CD1c-positive myeloid dendritic cell (primary cell): ENCODE data around the gene ARIH2.

Experiments used
- DNase-seq: peaks from one replicate; pipeline ENCODE4 v3.0.0-alpha.2; 2016; ENCODE audit errors: extremely low spot score

Gene ARIH2

DNA sequence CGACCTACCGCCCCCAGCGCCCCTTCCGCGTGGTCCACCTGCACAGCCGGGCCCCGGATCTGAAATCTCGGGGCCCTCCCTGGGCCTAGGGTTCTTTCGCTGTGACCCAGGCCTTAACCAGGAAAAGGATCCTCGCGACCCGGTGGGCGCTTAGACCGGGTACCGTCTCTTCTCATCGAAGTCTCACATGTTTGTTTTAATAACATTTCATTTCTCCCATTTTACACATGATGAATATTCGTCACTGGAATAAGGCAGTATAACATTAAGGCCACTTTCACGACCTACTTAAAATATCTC is 100.0 kb downstream of the ARIH2 start:
- DNase-seq = no peak

GRCh38 chr3:49019941-49020329 is 101.3 kb downstream of the ARIH2 start:
- peak; percentile 49 for DNase-seq

DNA sequence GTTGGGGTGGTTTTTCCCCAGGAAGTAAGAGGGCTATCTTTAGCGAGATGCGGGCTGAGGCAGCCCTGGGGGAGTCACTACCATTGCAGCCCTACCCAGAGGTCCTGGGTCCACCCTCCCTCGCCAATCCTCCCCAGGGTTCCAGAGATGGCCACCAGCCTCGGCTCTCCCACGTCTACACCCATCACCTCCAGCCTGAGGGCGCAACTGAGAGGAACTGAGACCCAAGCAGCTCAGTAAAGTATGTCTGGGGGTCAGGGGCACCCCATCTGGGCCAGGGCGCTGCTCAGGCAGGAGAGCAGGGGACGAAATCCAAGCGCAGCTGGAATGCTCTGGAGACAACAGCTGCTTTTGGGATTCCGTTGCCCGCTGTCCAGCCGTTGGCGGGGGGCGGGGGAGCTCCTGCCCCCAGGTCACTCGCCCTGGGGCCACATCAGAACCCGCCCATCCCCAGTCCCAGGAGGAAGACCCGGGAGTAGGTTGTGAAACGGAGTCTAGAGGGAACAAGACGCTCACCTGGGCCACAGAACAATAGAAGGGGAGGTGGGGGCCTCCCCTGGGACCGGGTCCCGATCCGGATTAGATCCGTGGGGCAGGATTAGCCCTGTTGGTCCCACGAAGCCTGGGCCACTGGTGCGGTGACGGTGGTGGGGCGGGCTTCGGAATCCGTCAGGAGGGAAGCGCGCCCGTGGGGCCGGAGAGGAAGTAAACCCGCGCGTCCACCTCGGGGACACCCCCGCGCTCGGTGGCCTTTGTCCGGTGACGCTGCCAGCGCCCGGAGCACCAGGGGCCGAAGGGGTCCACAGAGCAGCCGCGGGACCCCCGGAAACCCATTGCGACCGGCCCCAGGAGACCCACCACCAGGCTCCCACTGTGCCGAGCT is 101.9 kb downstream of the ARIH2 start:
- DNase-seq = peak; percentile 89

DNA sequence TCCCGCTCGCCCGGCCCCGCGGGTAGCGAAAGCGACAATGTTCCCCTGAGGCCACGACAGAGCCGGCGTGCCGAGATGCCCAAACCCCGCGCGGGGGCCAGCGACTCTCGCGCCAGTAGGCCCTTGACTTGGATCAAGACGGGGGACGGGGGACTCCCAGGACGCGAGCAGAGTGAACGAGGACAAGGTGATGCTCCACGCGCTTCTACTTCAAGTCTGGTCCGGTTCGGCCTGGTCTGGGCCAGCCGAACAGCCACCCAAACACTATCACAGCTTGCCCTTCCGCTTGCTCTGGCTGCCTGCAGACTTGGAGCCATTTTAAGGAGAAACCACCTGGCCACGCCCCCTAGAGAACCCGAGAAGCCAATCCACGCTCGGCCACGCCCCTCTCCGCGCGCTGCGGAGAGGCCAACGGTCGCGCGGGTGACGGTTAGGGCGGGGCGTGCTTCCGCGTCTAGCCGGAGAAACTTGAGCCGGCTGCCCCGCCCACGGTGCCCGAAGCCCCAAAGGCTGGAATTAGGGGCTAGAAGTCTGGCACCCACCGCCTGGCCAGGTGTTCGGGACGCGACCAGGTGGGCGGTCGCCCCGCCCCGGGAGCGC is 102.7 kb downstream of the ARIH2 start:
- peak; percentile 100 for DNase-seq

DNA sequence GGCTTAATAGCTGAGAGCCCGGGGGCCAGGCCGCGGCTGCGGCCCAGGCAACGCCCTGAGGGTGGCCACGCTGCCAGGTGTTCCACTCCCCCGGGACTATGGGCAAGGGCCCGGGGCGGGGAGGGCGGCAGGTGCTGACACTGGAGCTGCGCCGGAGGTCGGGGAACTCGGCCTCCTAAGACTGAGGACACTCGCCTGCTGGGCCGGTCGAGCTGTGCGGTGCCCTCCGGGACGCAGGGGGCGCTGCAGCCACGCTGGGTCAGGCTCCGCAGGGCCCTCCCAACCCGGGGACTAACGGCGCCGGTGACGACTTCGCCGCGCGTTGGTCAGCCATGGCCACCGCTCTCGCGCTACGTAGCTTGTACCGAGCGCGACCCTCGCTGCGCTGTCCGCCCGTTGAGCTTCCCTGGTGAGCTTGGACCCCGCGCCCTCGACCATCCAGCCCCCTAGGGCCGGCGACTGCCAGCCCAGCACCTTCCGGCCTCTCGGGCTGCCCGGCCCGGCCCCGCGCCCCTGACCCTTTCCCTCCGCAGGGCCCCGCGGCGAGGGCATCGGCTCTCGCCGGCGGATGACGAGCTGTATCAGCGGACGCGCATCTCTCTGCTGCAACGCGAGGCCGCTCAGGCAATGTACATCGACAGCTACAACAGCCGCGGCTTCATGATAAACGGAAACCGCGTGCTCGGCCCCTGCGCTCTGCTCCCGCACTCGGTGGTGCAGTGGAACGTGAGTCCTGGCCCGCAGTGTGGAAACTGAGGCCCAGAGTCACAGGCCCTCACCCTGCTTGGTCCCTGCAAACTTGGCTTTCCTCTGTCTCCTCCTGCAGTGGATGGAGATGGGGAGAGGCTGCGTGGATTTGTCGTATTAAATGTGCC is 103.4 kb downstream of the ARIH2 start, which contains the start of gene NDUFAF3:
Gene NDUFAF3 (plus strand): TSS at position 309 of the 875 bp plus-strand sequence. CDS start 24 bp downstream, at position 333.
- DNase-seq = peak; percentile 96

DNA sequence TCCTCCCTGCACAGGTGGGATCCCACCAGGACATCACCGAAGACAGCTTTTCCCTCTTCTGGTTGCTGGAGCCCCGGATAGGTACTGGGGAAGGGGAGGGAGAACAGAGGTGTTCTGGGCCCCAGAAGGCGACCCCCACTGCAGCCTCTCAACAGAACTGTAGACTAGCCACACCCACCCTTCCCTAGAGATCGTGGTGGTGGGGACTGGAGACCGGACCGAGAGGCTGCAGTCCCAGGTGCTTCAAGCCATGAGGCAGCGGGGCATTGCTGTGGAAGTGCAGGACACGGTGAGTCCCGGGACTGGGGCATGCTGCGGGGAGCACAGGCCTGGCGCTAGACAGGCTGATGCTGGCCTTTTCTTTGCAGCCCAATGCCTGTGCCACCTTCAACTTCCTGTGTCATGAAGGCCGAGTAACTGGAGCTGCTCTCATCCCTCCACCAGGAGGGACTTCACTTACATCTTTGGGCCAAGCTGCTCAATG is 104.1 kb downstream of the ARIH2 start:
- no peak for DNase-seq

DNA sequence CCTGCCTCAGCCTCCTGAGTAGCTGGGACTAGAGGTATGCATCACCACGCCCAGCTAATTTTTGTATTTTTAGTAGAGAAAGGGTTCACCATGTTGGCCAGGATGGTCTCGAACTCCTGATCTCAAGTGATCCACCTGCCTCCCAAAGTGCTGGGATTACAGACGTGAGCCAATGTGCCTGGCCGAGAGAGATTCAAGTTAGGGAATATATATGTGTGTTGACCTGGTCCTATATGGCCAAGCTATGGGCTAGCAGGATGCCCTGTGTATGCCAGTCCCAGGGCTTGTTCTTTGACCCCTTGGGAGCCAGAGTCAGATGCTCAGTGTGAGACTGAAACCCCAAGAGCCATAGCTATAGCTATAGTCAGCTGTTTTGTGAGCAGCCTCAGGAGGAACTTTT is 105.1 kb downstream of the ARIH2 start:
- DNase-seq = no peak

- DNase-seq = no peak
These were observed 105.8 kb downstream of the ARIH2 start for GRCh38 chr3:49024449-49024848.

- no peak for DNase-seq
These were observed 106.6 kb downstream of the ARIH2 start for GRCh38 chr3:49025005-49025792.

DNA sequence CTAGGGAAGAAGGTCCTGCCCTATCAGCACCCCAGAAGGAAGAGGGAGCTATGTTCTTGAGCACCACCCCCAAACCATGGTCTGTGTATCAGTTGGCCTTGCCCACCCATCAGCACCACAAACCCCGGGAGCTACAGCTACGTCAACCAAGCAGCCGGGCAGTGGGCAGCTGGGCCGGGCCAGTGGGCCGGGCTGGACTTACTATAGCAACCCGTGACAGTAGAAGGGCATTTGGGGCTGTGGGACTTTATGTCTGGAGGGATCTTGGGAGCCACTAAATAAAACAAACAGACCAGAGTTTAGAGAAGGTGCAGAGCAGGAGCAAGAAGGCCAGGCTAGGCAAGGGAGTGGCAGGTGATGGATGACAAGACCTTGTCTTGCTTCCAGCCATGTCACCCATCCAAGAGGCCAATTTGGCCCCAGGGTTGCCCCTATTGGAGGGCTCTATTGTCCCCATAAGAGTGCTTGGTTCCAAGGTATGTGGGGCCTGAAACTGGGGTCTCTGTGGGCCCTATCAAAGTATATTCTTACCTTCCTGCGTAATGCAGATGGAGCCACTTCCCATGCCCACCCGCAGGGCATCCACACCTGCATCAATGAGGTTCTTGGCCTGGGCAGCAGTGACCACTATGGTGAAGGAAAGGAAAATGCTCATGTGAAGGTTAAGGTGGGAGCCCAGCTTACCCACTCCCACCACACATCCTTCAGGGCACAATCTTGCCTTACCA is 107.3 kb downstream of the ARIH2 start:
- no peak for DNase-seq

DNA sequence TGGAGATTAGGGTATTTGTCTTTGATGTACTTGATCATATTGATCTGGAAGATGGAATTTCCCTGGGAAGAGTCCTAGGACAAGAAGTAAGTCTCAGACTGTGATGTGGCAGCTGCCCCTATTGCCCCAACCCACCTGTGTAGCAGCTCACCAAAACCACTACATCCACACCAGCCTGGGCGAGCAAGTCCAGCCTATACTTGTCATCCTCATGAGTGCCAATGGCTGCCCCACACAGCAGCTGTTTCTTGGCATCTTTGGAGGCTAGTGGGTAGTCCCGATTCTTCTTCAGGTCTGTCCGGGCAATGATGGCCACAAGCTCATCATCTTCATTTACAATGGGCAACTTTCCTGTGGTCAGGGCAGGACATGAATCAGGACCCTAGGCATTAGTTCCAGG is 107.9 kb downstream of the ARIH2 start:
- no peak for DNase-seq

- no peak for DNase-seq
These were observed 109.0 kb downstream of the ARIH2 start for GRCh38 chr3:49027634-49028033.

GRCh38 chr3:49028298-49028672 is 109.6 kb downstream of the ARIH2 start:
- DNase-seq = no peak

- DNase-seq = peak; percentile 99
These were observed 110.3 kb downstream of the ARIH2 start, which contains the start of gene IMPDH2 for GRCh38 chr3:49028673-49029562. Gene IMPDH2 (minus strand): TSS chr3:49029398. CDS start chr3:49029350, 48 bp downstream.

DNA sequence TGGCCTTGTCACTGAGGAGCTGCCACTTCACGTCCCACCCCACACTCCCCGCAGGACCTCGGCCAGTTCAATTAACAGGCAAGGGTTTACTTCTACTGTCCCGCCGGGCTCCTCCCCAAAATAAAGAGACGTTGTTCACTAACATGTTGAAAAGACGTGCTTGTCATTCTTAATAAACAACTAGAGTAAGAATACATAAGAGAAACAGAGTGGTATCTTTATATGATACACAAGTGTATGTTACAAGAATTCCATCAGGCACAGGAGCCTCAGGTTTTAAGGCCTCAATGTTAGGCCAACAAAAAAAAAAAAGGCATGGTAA is 110.9 kb downstream of the ARIH2 start:
- DNase-seq = no peak

DNA sequence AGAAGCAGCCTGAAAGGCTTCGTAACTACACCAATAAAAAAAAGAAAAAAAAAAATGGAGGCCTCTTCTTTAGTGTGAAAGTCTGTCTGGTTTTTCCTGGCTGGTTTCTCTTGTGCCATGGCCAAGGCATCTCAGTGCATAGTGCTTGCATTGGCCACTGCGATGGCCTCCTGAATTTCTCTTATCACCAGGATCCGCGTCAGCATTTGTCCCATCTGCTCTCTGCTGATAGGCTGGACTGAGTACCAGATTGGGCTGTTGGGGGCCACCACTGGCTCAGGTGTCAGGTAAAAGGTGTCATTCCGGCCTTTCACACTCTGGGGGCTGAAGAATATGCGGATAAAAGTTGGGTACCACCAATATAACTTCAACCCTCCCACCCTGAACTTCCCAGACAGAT is 111.7 kb downstream of the ARIH2 start:
- no peak for DNase-seq

GRCh38 chr3:49032646-49033304 is 114.1 kb downstream of the ARIH2 start:
- no peak for DNase-seq

GRCh38 chr3:49034650-49035049 is 116.0 kb downstream of the ARIH2 start:
- no peak for DNase-seq

- peak; percentile 58 for DNase-seq
These were observed 116.6 kb downstream of the ARIH2 start for GRCh38 chr3:49035281-49035680.
